AG09319 (cell line): ENCODE data around the gene GDF7.

Experiments
- DNase-seq: peaks from one replicate; pipeline ENCODE4 v3.0.0-alpha.2; 2010; ENCODE audit warnings: low read depth; ENCODE audit errors: extremely low read depth
- TF ChIP-seq, protein P1 (sequence below): IDR thresholded peaks from 2 replicates; pipeline ENCODE4 v1.5.1; 2011; ENCODE audit warnings: low read depth, mild to moderate bottlenecking, inconsistent platforms, low read length, moderate library complexity

Gene GDF7

DNA sequence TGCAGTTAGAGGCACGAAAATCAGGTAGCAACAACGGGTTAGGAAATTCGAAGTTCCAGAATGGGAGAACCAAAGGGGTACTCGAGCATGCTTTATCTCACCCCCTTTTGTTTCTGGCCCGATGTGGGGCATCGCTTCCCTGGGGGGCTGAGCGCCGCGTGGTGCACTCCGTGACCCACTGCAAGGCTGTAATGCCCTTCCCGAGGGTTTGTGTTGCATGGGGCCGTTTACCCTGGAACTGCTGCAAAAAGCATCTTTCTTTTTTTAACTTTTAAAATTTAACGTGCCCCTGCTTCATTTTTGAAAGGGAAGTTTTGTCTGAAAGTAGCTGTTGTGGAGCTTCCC lies 4.8 kb downstream of the GDF7 start:
- DNase-seq, result no peak
- TF ChIP-seq, protein P1, sequence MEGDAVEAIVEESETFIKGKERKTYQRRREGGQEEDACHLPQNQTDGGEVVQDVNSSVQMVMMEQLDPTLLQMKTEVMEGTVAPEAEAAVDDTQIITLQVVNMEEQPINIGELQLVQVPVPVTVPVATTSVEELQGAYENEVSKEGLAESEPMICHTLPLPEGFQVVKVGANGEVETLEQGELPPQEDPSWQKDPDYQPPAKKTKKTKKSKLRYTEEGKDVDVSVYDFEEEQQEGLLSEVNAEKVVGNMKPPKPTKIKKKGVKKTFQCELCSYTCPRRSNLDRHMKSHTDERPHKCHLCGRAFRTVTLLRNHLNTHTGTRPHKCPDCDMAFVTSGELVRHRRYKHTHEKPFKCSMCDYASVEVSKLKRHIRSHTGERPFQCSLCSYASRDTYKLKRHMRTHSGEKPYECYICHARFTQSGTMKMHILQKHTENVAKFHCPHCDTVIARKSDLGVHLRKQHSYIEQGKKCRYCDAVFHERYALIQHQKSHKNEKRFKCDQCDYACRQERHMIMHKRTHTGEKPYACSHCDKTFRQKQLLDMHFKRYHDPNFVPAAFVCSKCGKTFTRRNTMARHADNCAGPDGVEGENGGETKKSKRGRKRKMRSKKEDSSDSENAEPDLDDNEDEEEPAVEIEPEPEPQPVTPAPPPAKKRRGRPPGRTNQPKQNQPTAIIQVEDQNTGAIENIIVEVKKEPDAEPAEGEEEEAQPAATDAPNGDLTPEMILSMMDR, result no peak

GRCh38 chr2:20672201-20672951 lies 5.4 kb downstream of the GDF7 start:
- DNase-seq, result no peak
- TF ChIP-seq, protein P1, result no peak

- TF ChIP-seq, protein P1, result no peak
- DNase-seq, result no peak
Measured at GRCh38 chr2:20673686-20674308, 6.9 kb downstream of the GDF7 start.

DNA sequence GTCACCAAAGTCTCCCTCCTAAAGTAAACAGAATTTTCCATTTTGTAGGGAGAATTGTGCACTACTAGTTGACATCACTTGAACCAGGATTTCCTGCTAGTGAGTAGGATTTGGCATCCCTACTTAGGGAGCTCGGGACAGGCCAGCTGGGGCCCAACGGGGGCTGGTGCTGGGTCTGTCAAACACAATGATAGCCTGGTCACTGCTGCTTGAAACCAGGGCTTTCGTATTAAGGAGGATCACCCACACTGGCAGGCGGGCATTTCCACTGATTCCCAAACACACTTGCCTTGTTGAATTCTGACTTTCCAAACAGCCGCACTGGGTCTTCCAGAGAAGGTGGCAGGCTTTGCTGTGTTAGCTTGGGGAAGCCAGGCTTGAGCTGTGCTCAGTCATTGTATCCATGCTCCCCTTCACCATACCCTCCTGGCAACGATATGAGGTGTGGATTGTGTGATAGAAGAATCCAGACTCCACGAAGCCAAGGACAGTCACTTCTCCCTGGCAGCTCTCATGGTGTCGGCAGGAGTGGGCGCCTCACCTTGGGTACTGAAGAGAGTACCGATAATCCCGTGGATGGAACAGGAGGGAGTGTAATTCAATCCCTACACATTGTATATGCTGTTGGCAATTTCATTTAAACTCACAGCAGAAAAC lies 7.5 kb downstream of the GDF7 start:
- no peak for DNase-seq
- TF ChIP-seq, protein P1, result no peak

DNA sequence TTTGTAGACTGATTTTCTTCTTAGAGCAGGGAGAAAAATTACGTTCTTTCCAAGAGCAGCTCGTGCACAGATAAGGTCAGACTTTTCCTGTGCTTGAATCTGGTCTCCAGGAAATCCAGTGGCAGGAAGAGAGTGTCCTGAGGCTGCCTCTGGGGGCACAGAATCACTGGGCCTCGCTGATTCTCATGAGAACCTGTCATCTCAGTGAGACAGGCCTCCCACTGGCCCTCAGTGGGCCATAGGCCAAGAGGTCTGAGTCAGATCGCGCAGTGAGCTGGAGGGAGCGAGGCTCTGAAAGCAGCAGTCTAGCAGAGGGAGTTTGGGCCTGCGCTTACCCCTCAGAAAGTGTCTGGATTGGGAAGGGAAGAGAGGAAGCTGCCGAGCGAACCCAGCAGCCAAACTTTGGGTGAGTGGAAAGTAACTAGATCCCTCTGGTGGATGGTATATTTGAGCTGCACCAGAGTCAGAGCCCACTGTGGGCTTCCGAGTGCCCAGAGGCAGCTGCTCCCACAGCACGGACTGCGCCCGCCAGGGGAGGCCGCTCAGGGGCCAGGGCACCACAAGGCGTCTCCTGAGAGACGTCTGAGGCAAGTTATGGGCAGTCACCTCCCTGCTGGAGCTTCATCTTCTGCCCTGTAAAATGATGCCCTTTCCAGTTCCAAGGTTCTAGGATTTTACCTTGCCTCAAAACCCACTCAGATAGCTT lies 8.2 kb downstream of the GDF7 start:
- DNase-seq, result no peak
- TF ChIP-seq, protein P1, result no peak

- DNase-seq, result no peak
- TF ChIP-seq, protein P1, result no peak
Measured at GRCh38 chr2:20675701-20676352, 8.9 kb downstream of the GDF7 start.
